GM12892 (cell line): Measurements from ENCODE around the gene CAMKMT.

Source experiments
- POLR2A ChIP-seq: IDR thresholded peaks from 2 replicates; pipeline ENCODE4 v1.6.1; 2011; ENCODE audit warnings: low read depth, low read length, control low read depth
- POLR2AphosphoS5 ChIP-seq: IDR thresholded peaks from 2 replicates; pipeline ENCODE4 v1.6.1; 2011; ENCODE audit warnings: low read depth, low read length, control low read depth
- TAF1 ChIP-seq: IDR thresholded peaks from 2 replicates; pipeline ENCODE4 v1.6.1; 2011; ENCODE audit warnings: low read depth, mild to moderate bottlenecking, control low read depth, low read length, borderline replicate concordance

DNA sequence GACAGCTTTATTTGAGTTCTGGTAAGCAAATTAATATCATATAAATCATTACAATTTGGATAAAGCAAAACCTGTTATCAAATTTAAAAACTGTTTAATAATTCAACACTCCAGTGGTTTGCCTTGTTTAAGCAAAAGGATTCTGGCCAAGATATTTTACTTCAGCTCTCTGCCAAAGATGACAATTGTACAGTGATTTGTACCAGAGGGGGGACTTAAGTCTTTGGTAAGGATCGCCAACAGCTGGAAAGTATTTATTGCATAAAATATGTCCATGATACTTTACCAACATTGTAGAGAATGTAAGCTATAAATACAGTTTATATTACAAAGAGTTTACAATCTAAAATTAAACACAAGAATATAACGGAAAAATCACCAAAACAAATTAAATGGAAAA, 14.2 kb upstream of the CAMKMT start:
- TF ChIP-seq POLR2A (no peak), POLR2AphosphoS5 (no peak), TAF1 (no peak)
